IMR-90 (cell line): Measurements from ENCODE around the gene ALPK3. TPM values are rescaled to one million over a fixed set of nuclear protein-coding genes. Genes with fewer than 3 reads are reported as not detected.

Experiments used
- ATAC-seq: fragments of 200-7000 bp; cut with Tn5 transposase; 2 replicates; pipeline ENCODE4 v1.9.1; 2020; ENCODE audit warnings: low read depth, mild to moderate bottlenecking, moderate library complexity
- BruUV-seq: library from RNA; stranded (reverse); fragments of 400-500 nt; replicated peaks from 2 replicates; lab custom pipeline; 2021; lab: Mats Ljungman, UMichigan
- CTCF ChIA-PET: fragments of 300-600 bp; formaldehyde crosslinking; extraction: SDS; loops from one replicate; lab custom pipeline; 2021; ENCODE audit warnings: antibody characterized with exemption; lab: Yijun Ruan, JAX
- POLR2A ChIA-PET: fragments of 300-600 bp; sonication (Branson Sonifier 250); formaldehyde crosslinking; loops from one replicate; lab custom pipeline; 2022; ENCODE audit warnings: antibody characterized with exemption; ENCODE audit not compliant: unreplicated experiment; lab: Charles Lee
- DNase-seq: peaks from one replicate; pipeline ENCODE4 v3.0.0; 2013
- H2AFZ ChIP-seq: replicated peaks from 2 replicates; pipeline ENCODE3; 2013; ENCODE audit warnings: low read length, mild to moderate bottlenecking; ENCODE audit not compliant: poor library complexity
- H2AK5ac ChIP-seq: 2 replicates; pipeline ENCODE4 v1.6.1; 2013; ENCODE audit warnings: low read depth, low read length, inconsistent platforms
- H2AK9ac ChIP-seq: replicated peaks from 2 replicates; pipeline ENCODE3; 2013; ENCODE audit warnings: mild to moderate bottlenecking, low read depth, low read length, moderate library complexity; ENCODE audit not compliant: poor library complexity
- H2BK120ac ChIP-seq: 2 replicates; pipeline ENCODE4 v1.6.1; 2013; ENCODE audit warnings: low read depth, low read length, inconsistent platforms
- H2BK15ac ChIP-seq: 3 replicates; pipeline ENCODE4 v1.6.1; 2013; ENCODE audit warnings: low read depth, low read length, inconsistent platforms
- H2BK20ac ChIP-seq: 2 replicates; pipeline ENCODE4 v1.6.1; 2013; ENCODE audit warnings: low read depth, mild to moderate bottlenecking, inconsistent platforms, low read length, moderate library complexity
- H2BK5ac ChIP-seq: 2 replicates; pipeline ENCODE4 v1.6.1; 2013; ENCODE audit warnings: mild to moderate bottlenecking, low read depth, low read length, inconsistent platforms; ENCODE audit not compliant: poor library complexity, severe bottlenecking
- H3K14ac ChIP-seq: replicated peaks from 2 replicates; pipeline ENCODE4 v1.6.1; 2013; ENCODE audit warnings: low read depth, low read length, inconsistent platforms
- H3K18ac ChIP-seq: 2 replicates; pipeline ENCODE4 v1.6.1; 2013; ENCODE audit warnings: low read depth, low read length, control low read depth
- H3K23ac ChIP-seq: 2 replicates; pipeline ENCODE4 v1.6.1; 2013; ENCODE audit warnings: low read depth, low read length, inconsistent platforms
- H3K27ac ChIP-seq: 2 replicates; pipeline ENCODE4 v1.5.1; 2013; ENCODE audit warnings: mild to moderate bottlenecking, control low read depth, low read length; ENCODE audit not compliant: insufficient read depth
- H3K27me3 ChIP-seq: 2 replicates; pipeline ENCODE4 v1.6.1; 2013; ENCODE audit warnings: low read length; ENCODE audit not compliant: control insufficient read depth, insufficient read depth
- H3K36me3 ChIP-seq: 2 replicates; pipeline ENCODE4 v1.6.1; 2013; ENCODE audit warnings: low read length, mixed read lengths; ENCODE audit not compliant: control insufficient read depth, insufficient read depth
- H3K4ac ChIP-seq: 2 replicates; pipeline ENCODE4 v1.6.1; 2013; ENCODE audit warnings: low read depth, low read length, inconsistent platforms
- H3K4me1 ChIP-seq: 2 replicates; pipeline ENCODE4 v1.6.1; 2013; ENCODE audit warnings: low read length, mixed read lengths; ENCODE audit not compliant: control insufficient read depth, insufficient read depth
- H3K4me2 ChIP-seq: 2 replicates; pipeline ENCODE4 v1.6.1; 2013; ENCODE audit warnings: low read depth, mild to moderate bottlenecking, control low read depth, low read length, moderate library complexity
- H3K4me3 ChIP-seq: 2 replicates; pipeline ENCODE4 v1.5.1; 2013; ENCODE audit warnings: low read depth, mild to moderate bottlenecking, control low read depth, low read length, moderate library complexity; ENCODE audit not compliant: insufficient read depth
- H3K56ac ChIP-seq: 2 replicates; pipeline ENCODE4 v1.6.1; 2013; ENCODE audit warnings: low read length, inconsistent platforms; ENCODE audit not compliant: insufficient read depth; ENCODE audit errors: extremely low read depth
- H3K79me1 ChIP-seq, 2 experiments: 2 replicates each; pipeline ENCODE4 v1.6.1; 2013; ENCODE audit warnings: low read length in 2 of 2, inconsistent platforms in 1 of 2, low read depth in 1 of 2
- H3K9ac ChIP-seq: 2 replicates; pipeline ENCODE4 v1.6.1; 2013; ENCODE audit warnings: low read depth, low read length, control low read depth
- H3K9me1 ChIP-seq: 2 replicates; pipeline ENCODE4 v1.6.1; 2013; ENCODE audit warnings: low read length, inconsistent platforms; ENCODE audit not compliant: insufficient read depth
- H3K9me3 ChIP-seq: 2 replicates; pipeline ENCODE4 v1.6.1; 2013; ENCODE audit warnings: low read length; ENCODE audit not compliant: control insufficient read depth, insufficient read depth
- H4K20me1 ChIP-seq: 2 replicates; pipeline ENCODE4 v1.6.1; 2013; ENCODE audit warnings: low read length, inconsistent platforms; ENCODE audit not compliant: insufficient read depth
- H4K5ac ChIP-seq: 2 replicates; pipeline ENCODE4 v1.6.1; 2013; ENCODE audit warnings: mild to moderate bottlenecking, low read depth, low read length, control low read depth
- H4K8ac ChIP-seq, 2 experiments: 2 replicates each; pipeline ENCODE4 v1.6.1; 2013; ENCODE audit warnings: low read depth in 2 of 2, low read length in 2 of 2, control low read depth in 1 of 2, inconsistent platforms in 1 of 2
- H4K91ac ChIP-seq: 2 replicates; pipeline ENCODE4 v1.6.1; 2013; ENCODE audit warnings: low read depth, low read length, inconsistent platforms; ENCODE audit not compliant: insufficient read depth
- BHLHE40 ChIP-seq: fragments of 150-350 bp; IDR thresholded peaks from 2 replicates; pipeline ENCODE4 v1.6.1; 2016; ENCODE audit warnings: mild to moderate bottlenecking, low read depth, low read length
- CHD1 ChIP-seq: IDR thresholded peaks from 2 replicates; pipeline ENCODE4 v1.6.1; 2012; ENCODE audit warnings: low read depth, low read length, improper control_type of control experiment
- CTCF ChIP-seq: conservative IDR thresholded peaks from 2 replicates; pipeline ENCODE4 v1.5.1; 2012; ENCODE audit warnings: mild to moderate bottlenecking, low read depth, low read length, improper control_type of control experiment
- FOS ChIP-seq: fragments of 150-350 bp; IDR thresholded peaks from 2 replicates; pipeline ENCODE4 v1.6.1; 2016; ENCODE audit warnings: low read depth, low read length
- MAFK ChIP-seq: IDR thresholded peaks from 2 replicates; pipeline ENCODE4 v1.6.1; 2012; ENCODE audit warnings: low read depth, low read length, improper control_type of control experiment
- MAZ ChIP-seq: IDR thresholded peaks from 2 replicates; pipeline ENCODE4 v1.6.1; 2012; ENCODE audit warnings: low read depth, mild to moderate bottlenecking, low read length, improper control_type of control experiment, moderate library complexity, borderline replicate concordance
- MXI1 ChIP-seq: IDR thresholded peaks from 2 replicates; pipeline ENCODE4 v1.6.1; 2012; ENCODE audit warnings: low read depth, mild to moderate bottlenecking, low read length, moderate library complexity, borderline replicate concordance
- NFE2L2 ChIP-seq: fragments of 150-350 bp; IDR thresholded peaks from 2 replicates; pipeline ENCODE4 v1.6.1; 2016; ENCODE audit warnings: low read depth, mild to moderate bottlenecking, low read length
- POLR2A ChIP-seq: IDR thresholded peaks from 2 replicates; pipeline ENCODE4 v1.6.1; 2012; ENCODE audit warnings: mild to moderate bottlenecking, low read depth, low read length
- RCOR1 ChIP-seq: IDR thresholded peaks from 2 replicates; pipeline ENCODE4 v1.6.1; 2012; ENCODE audit warnings: mild to moderate bottlenecking, low read length, improper control_type of control experiment; ENCODE audit not compliant: insufficient replicate concordance
- RFX5 ChIP-seq: IDR thresholded peaks from 2 replicates; pipeline ENCODE4 v1.8.0; 2012; ENCODE audit warnings: low read depth, mild to moderate bottlenecking, low read length, moderate library complexity
- USF2 ChIP-seq: fragments of 150-350 bp; IDR thresholded peaks from 2 replicates; pipeline ENCODE4 v1.6.1; 2017; ENCODE audit warnings: mild to moderate bottlenecking, antibody characterized with exemption, low read length, low read depth
- WGBS, 2 experiments: methylation state at CpG; one replicate each; pipeline versions ENCODE4 v1.1.5 to v1.1.7; 2013; ENCODE audit warnings: missing lambda C conversion rate in 2 of 2; ENCODE audit not compliant: insufficient read length in 1 of 2; ENCODE audit errors: extremely low coverage in 2 of 2; 5-methylcytosine and 5-hydroxymethylcytosine counted together
- dilution Hi-C: fragments of 300-500 bp; cut with HindIII; formaldehyde crosslinking; loops from one replicate; pipeline ENCODE4 v1.14.3; 2018; ENCODE audit warnings: low sequenced_read_pairs; ENCODE audit not compliant: unreplicated experiment
- in situ Hi-C: fragments of 300-500 bp; cut with MboI; formaldehyde crosslinking; loops from 3 replicates; pipeline ENCODE4 v1.14.3; 2019; ENCODE audit warnings: low sequenced_read_pairs, inconsistent platforms, mixed read lengths
- intact Hi-C: fragments of 100-400 bp; cut with micrococcal nuclease; formaldehyde crosslinking; loops from 2 replicates; pipeline ENCODE4 v1.10.0; 2022
- polyA plus RNA-seq, 3 experiments: library from polyadenylated mRNA; depleted of rRNA; stranded (reverse); fragments of >200 nt; gene quantifications; 2 replicates each; pipeline ENCODE4 v1.2.3, GENCODE V29; 2012; ENCODE audit warnings: low replicate concordance in 1 of 3
- total RNA-seq: library from RNA; depleted of rRNA; stranded (reverse); fragments of >200 nt; gene quantifications from 2 replicates; pipeline ENCODE4 v1.2.3, GENCODE V29; 2012

Gene ALPK3
- total and polyA plus RNA-seq, 2 of the 4 experiments (the other 2 are of a cell fraction) = under 0.01 to 0.26 TPM

- no peak overlapping the region for H4K91ac ChIP-seq
- H2BK120ac ChIP-seq = no peak overlapping the region
- in situ Hi-C loops = no loop called here
- 0 out of 2 replicates have a peak, but pooled peaks cover 2% of the 10 kb centered on the region for H3K4me1 ChIP-seq
- ChIA-PET POLR2A (no interaction called here), CTCF (no interaction called here)
- dilution Hi-C loops = no loop called here
- H3K36me3 ChIP-seq = peaks cover 34% of the 10 kb centered on the region
- no peak overlapping the region for H4K5ac ChIP-seq
- H3K56ac ChIP-seq = no peak overlapping the region; the same call in 1 of the 2 replicates
- no peak overlapping the region for H2AK5ac ChIP-seq
- no peak overlapping the region for H3K4me3 ChIP-seq
- H3K14ac ChIP-seq = no peak overlapping the region
- no peak for ATAC-seq
- H3K18ac ChIP-seq = no peak overlapping the region
- H2BK20ac ChIP-seq = no peak overlapping the region
- no peaks in the 10 kb centered on the region for H3K9me3 ChIP-seq
- intact Hi-C loops = no loop called here
- H3K23ac ChIP-seq = no peak overlapping the region
- no peak overlapping the region for H2AFZ ChIP-seq
- H3K9ac ChIP-seq = no peak overlapping the region
- no peak overlapping the region for H2AK9ac ChIP-seq
- TF ChIP-seq MAZ = no peak
- no peak for TF ChIP-seq FOS
- TF ChIP-seq RCOR1 = no peak
- TF ChIP-seq RFX5 = no peak
- TF ChIP-seq MXI1 = no peak
- TF ChIP-seq NFE2L2 = no peak
- no peak for TF ChIP-seq CTCF
- TF ChIP-seq BHLHE40 = no peak
- no peak for TF ChIP-seq MAFK
- no peak for TF ChIP-seq USF2
- TF ChIP-seq CHD1 = no peak
- no peak for TF ChIP-seq POLR2A
- no peak overlapping the region for H3K4ac ChIP-seq
- H3K9me1 ChIP-seq = peaks cover 5% of the 10 kb centered on the region; the same call in 1 of the 2 replicates
- peaks cover 17% of the 10 kb centered on the region for H4K20me1 ChIP-seq
- no peak overlapping the region for H2BK15ac ChIP-seq
- H3K27ac ChIP-seq = no peak overlapping the region
- DNase-seq = no peak
- no peak overlapping the region for H3K4me2 ChIP-seq
- BruUV-seq = no TSS peak
- no CpG with 5 or more reads among the region's 3 CpGs for WGBS, 2 experiments
- no peaks in the 10 kb centered on the region for H3K27me3 ChIP-seq
- H3K79me1 ChIP-seq = peaks cover 20 to 85% of the 10 kb centered on the region in 2 experiments
- no peak overlapping the region for H2BK5ac ChIP-seq
- no peak overlapping the region for H4K8ac ChIP-seq
Observed at GRCh38 chr15:84780492-84780891, 36.7 kb upstream of the ALPK3 start.
